Measurements from ENCODE around the gene NRXN3.
A peak's percentile ranks its signal among the peaks of the same experiment; 100 is the strongest.

Gene NRXN3

DNA sequence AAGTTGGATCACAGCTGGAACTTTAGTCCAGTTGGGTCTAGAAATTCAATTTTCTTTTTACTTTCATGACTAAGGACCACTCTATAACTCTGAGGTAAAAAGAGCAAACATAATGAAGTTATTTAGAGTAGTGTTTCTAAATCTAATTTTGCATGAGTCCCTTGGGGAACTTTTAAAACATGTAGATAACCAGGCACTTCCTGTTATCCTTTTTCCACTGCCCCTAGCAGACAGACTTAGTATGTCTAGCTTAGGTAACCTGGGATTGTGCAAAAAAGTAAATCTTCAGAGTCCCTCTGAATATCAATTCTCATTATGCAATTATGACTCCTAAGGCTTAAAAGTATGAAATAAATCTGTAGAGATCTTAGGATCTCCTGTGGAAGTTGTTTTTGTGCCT is 1669.9 kb downstream of the NRXN3 start:
- TF ChIP-seq, protein P1, sequence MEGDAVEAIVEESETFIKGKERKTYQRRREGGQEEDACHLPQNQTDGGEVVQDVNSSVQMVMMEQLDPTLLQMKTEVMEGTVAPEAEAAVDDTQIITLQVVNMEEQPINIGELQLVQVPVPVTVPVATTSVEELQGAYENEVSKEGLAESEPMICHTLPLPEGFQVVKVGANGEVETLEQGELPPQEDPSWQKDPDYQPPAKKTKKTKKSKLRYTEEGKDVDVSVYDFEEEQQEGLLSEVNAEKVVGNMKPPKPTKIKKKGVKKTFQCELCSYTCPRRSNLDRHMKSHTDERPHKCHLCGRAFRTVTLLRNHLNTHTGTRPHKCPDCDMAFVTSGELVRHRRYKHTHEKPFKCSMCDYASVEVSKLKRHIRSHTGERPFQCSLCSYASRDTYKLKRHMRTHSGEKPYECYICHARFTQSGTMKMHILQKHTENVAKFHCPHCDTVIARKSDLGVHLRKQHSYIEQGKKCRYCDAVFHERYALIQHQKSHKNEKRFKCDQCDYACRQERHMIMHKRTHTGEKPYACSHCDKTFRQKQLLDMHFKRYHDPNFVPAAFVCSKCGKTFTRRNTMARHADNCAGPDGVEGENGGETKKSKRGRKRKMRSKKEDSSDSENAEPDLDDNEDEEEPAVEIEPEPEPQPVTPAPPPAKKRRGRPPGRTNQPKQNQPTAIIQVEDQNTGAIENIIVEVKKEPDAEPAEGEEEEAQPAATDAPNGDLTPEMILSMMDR (IDR thresholded peaks at IDR 0.05; ENCODE audit: low read depth, low read length, missing control alignments), result no peak
- no peak for DNase-seq (ENCODE audit: low read depth)
- in situ Hi-C loops (cut with HindIII; ENCODE audit: low sequenced_read_pairs), result no loop called here
- no peak overlapping the region for H3K4me3 ChIP-seq (ENCODE audit: low read depth, low read length)

DNA sequence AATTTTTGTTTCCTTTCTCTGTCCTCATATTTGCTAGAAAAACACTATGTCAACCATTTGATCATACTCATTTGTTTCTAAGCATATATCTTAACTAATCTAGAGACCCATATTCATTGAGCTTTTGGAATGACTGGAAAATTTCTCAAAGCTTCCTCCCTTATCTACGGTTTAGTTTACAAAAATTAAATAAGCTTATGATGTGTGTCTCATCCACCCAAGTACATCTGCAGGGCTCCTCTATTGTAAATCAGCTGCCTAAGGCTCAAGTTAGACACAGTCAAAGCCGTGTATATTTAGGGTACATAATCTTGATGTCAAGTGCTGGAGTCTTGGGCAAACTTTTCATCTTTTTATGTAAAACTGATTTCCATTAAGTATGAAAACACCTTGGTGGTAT is 1670.7 kb downstream of the NRXN3 start:
- DNase-seq (ENCODE audit: low read depth), result no peak
- in situ Hi-C loops (cut with HindIII; ENCODE audit: low sequenced_read_pairs), result no loop called here
- H3K4me3 ChIP-seq (ENCODE audit: low read depth, low read length), result no peak overlapping the region
- TF ChIP-seq, protein P1 (IDR thresholded peaks at IDR 0.05; ENCODE audit: low read depth, low read length, missing control alignments), result no peak

DNA sequence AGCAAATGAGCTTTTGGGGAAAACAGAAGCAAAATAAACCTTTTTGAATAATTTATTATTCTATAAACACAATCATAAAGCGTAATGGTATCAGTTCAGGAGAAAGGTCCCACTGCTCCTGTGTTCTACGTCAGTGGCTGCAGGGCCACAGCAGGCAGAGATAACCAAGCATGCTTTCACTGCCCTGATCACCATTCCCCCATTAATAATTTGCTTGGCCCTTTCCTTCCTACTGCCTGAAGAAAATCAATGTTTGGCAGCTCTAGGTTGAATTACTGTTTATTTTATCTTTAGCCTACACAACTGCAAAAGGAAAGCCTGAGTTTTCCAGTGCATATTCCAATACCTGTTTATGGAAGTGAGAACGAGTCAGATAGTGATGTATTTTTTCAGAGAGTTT is 1671.3 kb downstream of the NRXN3 start:
- in situ Hi-C loops (cut with HindIII; ENCODE audit: low sequenced_read_pairs), result no loop called here
- TF ChIP-seq, protein P1 (IDR thresholded peaks at IDR 0.05; ENCODE audit: low read depth, low read length, missing control alignments), result no peak
- no peak overlapping the region for H3K4me3 ChIP-seq (ENCODE audit: low read depth, low read length)
- DNase-seq (ENCODE audit: low read depth), result no peak

DNA sequence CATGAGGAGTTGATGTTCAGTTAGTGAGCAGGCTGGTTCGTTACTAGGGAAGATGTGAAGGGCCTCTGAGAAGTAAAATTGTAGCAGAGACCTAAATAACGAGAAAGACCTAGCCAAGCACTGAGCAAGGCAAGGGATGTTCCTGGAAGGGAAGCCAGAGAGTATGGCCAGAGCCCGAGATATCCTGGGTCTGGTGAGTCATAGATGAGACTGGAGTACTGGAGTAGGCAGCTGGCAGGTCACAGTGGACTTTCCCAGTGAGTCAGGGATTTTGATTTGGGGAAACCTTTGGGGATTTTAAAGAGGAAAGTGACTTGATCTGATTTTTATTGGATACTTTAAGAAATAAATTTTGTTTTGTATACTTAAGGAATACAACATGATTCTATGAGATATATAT is 1672.1 kb downstream of the NRXN3 start:
- in situ Hi-C loops (cut with HindIII; ENCODE audit: low sequenced_read_pairs), result no loop called here
- no peak overlapping the region for H3K4me3 ChIP-seq (ENCODE audit: low read depth, low read length)
- DNase-seq (ENCODE audit: low read depth), result peak; percentile 28
- TF ChIP-seq, protein P1 (IDR thresholded peaks at IDR 0.05; ENCODE audit: low read depth, low read length, missing control alignments), result no peak

DNA sequence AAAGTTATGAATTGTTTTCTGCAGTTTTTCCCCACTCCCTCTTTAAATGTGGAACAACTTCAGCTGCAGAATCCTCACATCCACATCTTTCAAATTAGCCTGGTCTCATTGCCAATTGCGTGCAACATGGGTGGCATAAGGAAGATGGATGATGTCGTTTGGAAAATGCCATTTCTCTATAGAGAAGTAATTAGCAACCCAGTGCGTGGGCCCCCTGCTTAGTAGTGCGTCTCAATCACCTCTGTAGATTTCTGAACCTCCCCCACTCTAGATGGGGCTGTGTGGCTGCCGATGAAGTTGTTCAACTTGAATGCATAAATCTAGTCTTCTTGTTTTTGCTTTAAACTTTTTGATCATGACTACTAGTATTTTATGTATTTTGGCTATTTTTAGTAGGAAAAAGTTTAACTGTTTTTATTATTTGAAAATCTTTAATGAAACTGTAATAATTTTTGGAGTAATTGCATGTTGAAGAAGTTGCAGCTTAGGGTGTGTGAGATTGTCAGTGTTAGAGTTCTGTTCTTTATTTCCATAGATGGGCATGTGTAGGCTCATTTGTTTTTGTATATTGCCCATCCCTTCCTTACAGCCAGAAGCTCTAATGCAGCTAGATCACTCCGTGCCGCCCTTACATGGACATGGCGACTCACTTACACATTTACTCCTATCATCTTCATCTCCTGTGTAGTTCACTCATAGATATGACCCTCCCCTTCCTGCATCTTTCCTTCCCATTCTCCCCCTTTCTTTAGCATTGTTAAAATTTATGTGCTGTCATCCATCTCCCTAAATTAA is 1683.0 kb downstream of the NRXN3 start:
- in situ Hi-C loops (cut with HindIII; ENCODE audit: low sequenced_read_pairs), result no loop called here
- DNase-seq (ENCODE audit: low read depth), result no peak
- H3K4me3 ChIP-seq (ENCODE audit: low read depth, low read length), result no peak overlapping the region
- TF ChIP-seq, protein P1 (IDR thresholded peaks at IDR 0.05; ENCODE audit: low read depth, low read length, missing control alignments), result no peak

DNA sequence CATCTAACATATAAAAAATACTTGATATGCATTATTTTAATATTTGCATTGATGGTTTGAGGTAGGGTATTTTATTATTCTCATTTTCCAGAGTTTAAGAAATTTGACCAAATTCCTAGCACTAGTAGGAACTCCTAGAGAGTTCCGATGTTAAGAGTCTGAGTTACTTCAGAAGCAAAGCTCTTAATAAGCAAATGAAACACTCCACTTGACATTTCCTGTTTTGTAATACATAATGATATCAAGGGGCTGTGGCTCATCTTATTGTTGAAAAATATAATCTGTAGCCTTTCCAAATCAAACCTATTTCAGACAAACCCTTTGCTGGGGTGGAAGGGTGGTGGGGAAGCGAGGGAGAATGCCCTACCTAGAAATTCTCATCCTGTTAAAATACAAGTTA is 1685.6 kb downstream of the NRXN3 start:
- H3K4me3 ChIP-seq (ENCODE audit: low read depth, low read length), result no peak overlapping the region
- in situ Hi-C loops (cut with HindIII; ENCODE audit: low sequenced_read_pairs), result no loop called here

More for the DNA sequence above, 1685.6 kb downstream of the NRXN3 start:
- TF ChIP-seq, protein P1 (IDR thresholded peaks at IDR 0.05; ENCODE audit: low read depth, low read length, missing control alignments), result no peak
- DNase-seq (ENCODE audit: low read depth), result no peak

Data from astrocyte of the cerebellum (primary cell).